HL-60/S4 treated with retinoic acid at 250 ng/mL for 4 days and 3 days (cell line): ENCODE measurements around the gene CRK.
"Not testable (repeated sequence)": the region's sequence is repeated elsewhere in the genome, so short reads cannot be mapped to it uniquely, and the experiment has no call there.

Experiments used
- in situ Hi-C: fragments of 300-500 bp; cut with MboI; formaldehyde crosslinking; loops from 2 replicates; pipeline ENCODE4 v1.7.0; 2022; ENCODE audit warnings: low sequenced_read_pairs

Gene CRK

GRCh38 chr17:1390432-1391367, 65.3 kb downstream of the CRK start:
- in situ Hi-C loops = no loop called here

- in situ Hi-C loops = not testable (repeated sequence)
These were observed 68.4 kb downstream of the CRK start for GRCh38 chr17:1387490-1388227.

GRCh38 chr17:1386675-1387190, 69.3 kb downstream of the CRK start:
- in situ Hi-C loops = not testable (repeated sequence)

- in situ Hi-C loops = no loop called here
These were observed 69.8 kb downstream of the CRK start for GRCh38 chr17:1386265-1386664.

GRCh38 chr17:1385861-1386260, 70.2 kb downstream of the CRK start:
- in situ Hi-C loops = no loop called here

GRCh38 chr17:1384905-1385435, 71.1 kb downstream of the CRK start:
- in situ Hi-C loops = no loop called here

- in situ Hi-C loops = no loop called here
These were observed 76.1 kb downstream of the CRK start for GRCh38 chr17:1379930-1380313.

GRCh38 chr17:1379208-1379929, 76.7 kb downstream of the CRK start:
- in situ Hi-C loops = no loop called here

GRCh38 chr17:1378476-1378860, 77.6 kb downstream of the CRK start:
- in situ Hi-C loops = not testable (repeated sequence)

GRCh38 chr17:1377334-1377733, 78.7 kb downstream of the CRK start:
- in situ Hi-C loops = no loop called here

GRCh38 chr17:1376061-1376460, 80.0 kb downstream of the CRK start:
- in situ Hi-C loops = no loop called here

GRCh38 chr17:1375615-1376014, 80.4 kb downstream of the CRK start:
- in situ Hi-C loops = no loop called here

- in situ Hi-C loops = no loop called here
These were observed 81.4 kb downstream of the CRK start for GRCh38 chr17:1374431-1375177.

- in situ Hi-C loops = no loop called here
These were observed 82.3 kb downstream of the CRK start for GRCh38 chr17:1373707-1374237.

GRCh38 chr17:1372618-1373017, 83.4 kb downstream of the CRK start:
- in situ Hi-C loops = no loop called here

GRCh38 chr17:1371893-1372590, 84.0 kb downstream of the CRK start:
- in situ Hi-C loops = no loop called here
